ENCODE results near the gene PCDHGA12. TPM values are rescaled to one million over a fixed set of nuclear protein-coding genes. Genes with fewer than 3 reads are reported as not detected.

PCDHGA12 gene
- total and polyA plus RNA-seq, 2 experiments from 2014 or later: 0.68 to 3.5 TPM

- peaks cover 26% of the 10 kb centered on the region for H3K36me3 Mint-ChIP-seq (ENCODE audit: low read depth)
- ATAC-seq: peak; percentile 51
- Histone ChIP-seq H3K27ac (ENCODE audit: low read depth) (no peak overlapping the region), H4K20me1 (replicated peaks; ENCODE audit: insufficient read depth) (peaks cover 19% of the 10 kb centered on the region), H3K9me2 (ENCODE audit: insufficient read depth) (no peaks in the 10 kb centered on the region), H3K36me3 (ENCODE audit: insufficient read depth) (no peaks in the 10 kb centered on the region), H3K4me3 (peak overlapping the region; percentile 66), H2AFZ (peak overlapping the region; percentile 89), H3K27me3 (ENCODE audit: insufficient read depth) (peaks cover 39% of the 10 kb centered on the region), H3F3A (replicated peaks; ENCODE audit: low read depth) (0 out of 2 replicates have a peak, but pooled peaks cover 4% of the 10 kb centered on the region), H3K79me2 (replicated peaks; ENCODE audit: insufficient read depth) (no peaks in the 10 kb centered on the region; the same call in none of the 2 replicates), H3K4me1 (ENCODE audit: insufficient read depth) (no peaks in the 10 kb centered on the region; the same call in 1 of the 2 replicates), H3K4me2 (peak overlapping the region; percentile 83)
- H3K9me3 Mint-ChIP-seq: peaks cover 26% of the 10 kb centered on the region
- TF ChIP-seq JUNB (IDR thresholded peaks at IDR 0.05; ENCODE audit: unreplicated experiment) (no peak), CREB1 (CRISPR knock-in tag; IDR thresholded peaks at IDR 0.05; ENCODE audit: low read depth) (no peak), EZH2phosphoT487 (IDR thresholded peaks at IDR 0.05; ENCODE audit: unreplicated experiment) (no peak), EZH2 (IDR thresholded peaks at IDR 0.05; ENCODE audit: low read depth, unreplicated experiment) (no peak), ZNF331 (CRISPR knock-in tag; IDR thresholded peaks at IDR 0.05; ENCODE audit: low read depth) (no peak)
- peaks cover 21% of the 10 kb centered on the region for H3K4me1 Mint-ChIP-seq
- no peak overlapping the region for H3K27ac Mint-ChIP-seq
- peak; percentile 64 for DNase-seq (ENCODE audit: low spot score)
- H3K27me3 Mint-ChIP-seq (ENCODE audit: insufficient read depth, low read depth, poor library complexity): peaks cover 27% of the 10 kb centered on the region
- H3K4me3 Mint-ChIP-seq: peak overlapping the region; percentile 92
Measured at GRCh38 chr5:141476132-141476911, 46.0 kb downstream of the PCDHGA12 start.

DNA sequence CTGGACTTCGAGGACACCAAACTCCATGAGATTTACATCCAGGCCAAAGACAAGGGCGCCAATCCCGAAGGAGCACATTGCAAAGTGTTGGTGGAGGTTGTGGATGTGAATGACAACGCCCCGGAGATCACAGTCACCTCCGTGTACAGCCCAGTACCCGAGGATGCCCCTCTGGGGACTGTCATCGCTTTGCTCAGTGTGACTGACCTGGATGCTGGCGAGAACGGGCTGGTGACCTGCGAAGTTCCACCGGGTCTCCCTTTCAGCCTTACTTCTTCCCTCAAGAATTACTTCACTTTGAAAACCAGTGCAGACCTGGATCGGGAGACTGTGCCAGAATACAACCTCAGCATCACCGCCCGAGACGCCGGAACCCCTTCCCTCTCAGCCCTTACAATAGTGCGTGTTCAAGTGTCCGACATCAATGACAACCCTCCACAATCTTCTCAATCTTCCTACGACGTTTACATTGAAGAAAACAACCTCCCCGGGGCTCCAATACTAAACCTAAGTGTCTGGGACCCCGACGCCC lies 46.8 kb downstream of the PCDHGA12 start:
- H3K36me3 Mint-ChIP-seq (ENCODE audit: low read depth): peaks cover 26% of the 10 kb centered on the region
- peaks cover 27% of the 10 kb centered on the region for H3K27me3 Mint-ChIP-seq (ENCODE audit: insufficient read depth, low read depth, poor library complexity)
- peaks cover 19% of the 10 kb centered on the region for H4K20me1 ChIP-seq (replicated peaks; ENCODE audit: insufficient read depth)
- no peak for ATAC-seq
- H3K4me1 Mint-ChIP-seq: peaks cover 21% of the 10 kb centered on the region
- H3K9me3 Mint-ChIP-seq: peaks cover 26% of the 10 kb centered on the region
- H2AFZ ChIP-seq: no peak overlapping the region
- H3K4me3 Mint-ChIP-seq: peak overlapping the region; percentile 92
- peak overlapping the region; percentile 66 for H3K4me3 ChIP-seq
- H3K9me2 ChIP-seq (ENCODE audit: insufficient read depth): no peaks in the 10 kb centered on the region
- peak overlapping the region; percentile 83 for H3K4me2 ChIP-seq
- no peak for TF ChIP-seq ZNF331 (CRISPR knock-in tag; IDR thresholded peaks at IDR 0.05; ENCODE audit: low read depth)
- TF ChIP-seq NANOG (IDR thresholded peaks at IDR 0.05; ENCODE audit: borderline replicate concordance): no peak
- TF ChIP-seq EZH2phosphoT487 (IDR thresholded peaks at IDR 0.05; ENCODE audit: unreplicated experiment): no peak
- no peak for TF ChIP-seq STAT1 (IDR thresholded peaks at IDR 0.05; ENCODE audit: unreplicated experiment)
- H3K27ac Mint-ChIP-seq: no peak overlapping the region
- no peak for DNase-seq (ENCODE audit: low spot score)
- no peaks in the 10 kb centered on the region; the same call in 1 of the 2 replicates for H3K4me1 ChIP-seq (ENCODE audit: insufficient read depth)
- peaks cover 39% of the 10 kb centered on the region for H3K27me3 ChIP-seq (ENCODE audit: insufficient read depth)
- H3F3A ChIP-seq (replicated peaks; ENCODE audit: low read depth): 0 out of 2 replicates have a peak, but pooled peaks cover 4% of the 10 kb centered on the region
- no peak overlapping the region for H3K27ac ChIP-seq (ENCODE audit: low read depth)
- no peaks in the 10 kb centered on the region for H3K36me3 ChIP-seq (ENCODE audit: insufficient read depth)
- peaks cover 2% of the 10 kb centered on the region for H3K79me2 ChIP-seq (replicated peaks; ENCODE audit: insufficient read depth)

- H3K4me1 Mint-ChIP-seq: peaks cover 25% of the 10 kb centered on the region
- no peak overlapping the region for H2AFZ ChIP-seq
- peak overlapping the region; percentile 44 for H3K4me3 ChIP-seq
- peaks cover 4% of the 10 kb centered on the region for H3K79me2 ChIP-seq (replicated peaks; ENCODE audit: insufficient read depth)
- H3K27me3 ChIP-seq (ENCODE audit: insufficient read depth): peaks cover 39% of the 10 kb centered on the region
- no peak overlapping the region for H3K27ac ChIP-seq (ENCODE audit: low read depth)
- peaks cover 19% of the 10 kb centered on the region for H4K20me1 ChIP-seq (replicated peaks; ENCODE audit: insufficient read depth)
- H3K36me3 Mint-ChIP-seq (ENCODE audit: low read depth): peaks cover 26% of the 10 kb centered on the region
- DNase-seq (ENCODE audit: low spot score) (no peak), ATAC-seq (no peak)
- peaks cover 5% of the 10 kb centered on the region; the same call in 1 of the 2 replicates for H3K4me1 ChIP-seq (ENCODE audit: insufficient read depth)
- H3K9me3 Mint-ChIP-seq: peaks cover 26% of the 10 kb centered on the region
- no peaks in the 10 kb centered on the region for H3K36me3 ChIP-seq (ENCODE audit: insufficient read depth)
- peak overlapping the region; percentile 60 for H3K4me2 ChIP-seq
- 0 out of 2 replicates have a peak, but pooled peaks cover 4% of the 10 kb centered on the region for H3F3A ChIP-seq (replicated peaks; ENCODE audit: low read depth)
- H3K4me3 Mint-ChIP-seq: peak overlapping the region; percentile 19; the same call in 1 of the 3 replicates
- peaks cover 29% of the 10 kb centered on the region for H3K27me3 Mint-ChIP-seq (ENCODE audit: insufficient read depth, low read depth, poor library complexity)
- no peaks in the 10 kb centered on the region for H3K9me2 ChIP-seq (ENCODE audit: insufficient read depth)
- H3K27ac Mint-ChIP-seq: no peak overlapping the region
- TF ChIP-seq STAT1 (IDR thresholded peaks at IDR 0.05; ENCODE audit: unreplicated experiment) (no peak), EZH2 (IDR thresholded peaks at IDR 0.05; ENCODE audit: low read depth, unreplicated experiment) (no peak), EZH2phosphoT487 (IDR thresholded peaks at IDR 0.05; ENCODE audit: unreplicated experiment) (no peak), JUNB (IDR thresholded peaks at IDR 0.05; ENCODE audit: unreplicated experiment) (no peak), NANOG (IDR thresholded peaks at IDR 0.05; ENCODE audit: borderline replicate concordance) (no peak), CREB1 (CRISPR knock-in tag; IDR thresholded peaks at IDR 0.05; ENCODE audit: low read depth) (no peak), ZNF114 (CRISPR knock-in tag; IDR thresholded peaks at IDR 0.05) (no peak), CTCF (conservative IDR thresholded peaks at IDR 0.05; ENCODE audit: low read depth in 2 of 2) (no peak)
- TF ChIP-seq, protein P1, sequence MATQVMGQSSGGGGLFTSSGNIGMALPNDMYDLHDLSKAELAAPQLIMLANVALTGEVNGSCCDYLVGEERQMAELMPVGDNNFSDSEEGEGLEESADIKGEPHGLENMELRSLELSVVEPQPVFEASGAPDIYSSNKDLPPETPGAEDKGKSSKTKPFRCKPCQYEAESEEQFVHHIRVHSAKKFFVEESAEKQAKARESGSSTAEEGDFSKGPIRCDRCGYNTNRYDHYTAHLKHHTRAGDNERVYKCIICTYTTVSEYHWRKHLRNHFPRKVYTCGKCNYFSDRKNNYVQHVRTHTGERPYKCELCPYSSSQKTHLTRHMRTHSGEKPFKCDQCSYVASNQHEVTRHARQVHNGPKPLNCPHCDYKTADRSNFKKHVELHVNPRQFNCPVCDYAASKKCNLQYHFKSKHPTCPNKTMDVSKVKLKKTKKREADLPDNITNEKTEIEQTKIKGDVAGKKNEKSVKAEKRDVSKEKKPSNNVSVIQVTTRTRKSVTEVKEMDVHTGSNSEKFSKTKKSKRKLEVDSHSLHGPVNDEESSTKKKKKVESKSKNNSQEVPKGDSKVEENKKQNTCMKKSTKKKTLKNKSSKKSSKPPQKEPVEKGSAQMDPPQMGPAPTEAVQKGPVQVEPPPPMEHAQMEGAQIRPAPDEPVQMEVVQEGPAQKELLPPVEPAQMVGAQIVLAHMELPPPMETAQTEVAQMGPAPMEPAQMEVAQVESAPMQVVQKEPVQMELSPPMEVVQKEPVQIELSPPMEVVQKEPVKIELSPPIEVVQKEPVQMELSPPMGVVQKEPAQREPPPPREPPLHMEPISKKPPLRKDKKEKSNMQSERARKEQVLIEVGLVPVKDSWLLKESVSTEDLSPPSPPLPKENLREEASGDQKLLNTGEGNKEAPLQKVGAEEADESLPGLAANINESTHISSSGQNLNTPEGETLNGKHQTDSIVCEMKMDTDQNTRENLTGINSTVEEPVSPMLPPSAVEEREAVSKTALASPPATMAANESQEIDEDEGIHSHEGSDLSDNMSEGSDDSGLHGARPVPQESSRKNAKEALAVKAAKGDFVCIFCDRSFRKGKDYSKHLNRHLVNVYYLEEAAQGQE (IDR thresholded peaks at IDR 0.05; ENCODE audit: unreplicated experiment): no peak
Measured at GRCh38 chr5:141477815-141478214, 47.5 kb downstream of the PCDHGA12 start.

All from GM23338 (cell line).